AG04449 (cell line): ENCODE measurements around the gene OPN3.

Source experiments
- CTCF ChIA-PET: fragments of 350-600 bp; formaldehyde crosslinking; extraction: SDS; loops from one replicate; lab custom pipeline; 2021; ENCODE audit warnings: antibody characterized with exemption; lab: Yijun Ruan, JAX
- POLR2A ChIA-PET: fragments of 400-600, 350-600 bp; formaldehyde crosslinking; extraction: SDS; loops from one replicate; lab custom pipeline; 2020; ENCODE audit warnings: antibody characterized with exemption, inconsistent platforms; lab: Yijun Ruan, JAX
- DNase-seq: peaks from one replicate; pipeline ENCODE4 v3.0.0-alpha.2; 2010; ENCODE audit warnings: low read depth, low spot score
- H3K4me3 ChIP-seq: 2 replicates; pipeline ENCODE4 v1.5.1; 2011; ENCODE audit warnings: low read depth, mild to moderate bottlenecking, control low read depth, low read length
- CTCF ChIP-seq: IDR thresholded peaks from one replicate; pipeline ENCODE4 v1.5.1; 2011; ENCODE audit warnings: mild to moderate bottlenecking, moderate library complexity, low read length, control low read depth, inconsistent platforms; ENCODE audit not compliant: insufficient read depth; ENCODE audit errors: missing control alignments

The OPN3 gene

GRCh38 chr1:241622669-241623068 is 17.5 kb downstream of the OPN3 start:
- POLR2A ChIA-PET = interaction anchor here (1.1 kb wide), 1 partner anchor 18 kb away, joined by 3 read pairs; no protein-coding TSS in a partner anchor
- DNase-seq = no peak
- H3K4me3 ChIP-seq = no peak overlapping the region
- no peak for TF ChIP-seq CTCF
- CTCF ChIA-PET = interaction anchor here (0.7 to 4.8 kb wide), 2 partner anchors 12 to 14 kb away, joined by 3 to 50 read pairs; no protein-coding TSS in a partner anchor

GRCh38 chr1:241617426-241617825 is 22.7 kb downstream of the OPN3 start:
- CTCF ChIA-PET = interaction anchor here (1.0 to 2.0 kb wide), 3 partner anchors 9 to 217 kb away, joined by 3 to 20 read pairs (median 5); no protein-coding TSS in a partner anchor
- POLR2A ChIA-PET = no interaction called here
- no peak for TF ChIP-seq CTCF
- no peak for DNase-seq
- H3K4me3 ChIP-seq = no peak overlapping the region

- POLR2A ChIA-PET = no interaction called here
- DNase-seq = no peak
- no peak for TF ChIP-seq CTCF
- CTCF ChIA-PET = interaction anchor here (1.2 to 7.1 kb wide), 2 partner anchors 11 to 15 kb away, joined by 3 to 84 read pairs; no protein-coding TSS in a partner anchor
- no peak overlapping the region for H3K4me3 ChIP-seq
Measured at GRCh38 chr1:241615043-241615974, 24.9 kb downstream of the OPN3 start.

- TF ChIP-seq CTCF = no peak
- ChIA-PET POLR2A (no interaction called here), CTCF (interaction anchor here (0.7 to 7.1 kb wide), 4 partner anchors 12 to 220 kb away, joined by 3 to 84 read pairs (median 3); no protein-coding TSS in a partner anchor)
- DNase-seq = no peak
- no peak overlapping the region for H3K4me3 ChIP-seq
Measured at GRCh38 chr1:241614572-241614971, 25.6 kb downstream of the OPN3 start.

- POLR2A ChIA-PET = no interaction called here
- DNase-seq = no peak
- TF ChIP-seq CTCF = no peak
- H3K4me3 ChIP-seq = no peak overlapping the region
- CTCF ChIA-PET = interaction anchor here (0.7 to 7.1 kb wide), 4 partner anchors 12 to 221 kb away, joined by 3 to 84 read pairs (median 3); no protein-coding TSS in a partner anchor
Measured at GRCh38 chr1:241614144-241614543, 26.0 kb downstream of the OPN3 start.
